A549 (cell line): Measurements from ENCODE around the gene USP2.

Source experiments
- CHD2 ChIP-seq: fragments of 150-350 bp; IDR thresholded peaks from 2 replicates; pipeline ENCODE4 v1.6.1; 2014; ENCODE audit warnings: low read length; ENCODE audit not compliant: partially characterized antibody
- EHMT2 ChIP-seq: fragments of 200-600 bp; sonication (generic); IDR thresholded peaks from 2 replicates; pipeline ENCODE4 v1.6.1; 2016; ENCODE audit warnings: antibody characterized with exemption, low read depth, mild to moderate bottlenecking, moderate library complexity
- EP300 ChIP-seq, 2 experiments: fragments of >200 bp; sonication (Bioruptor Twin); formaldehyde crosslinking; IDR thresholded peaks; 2 replicates in 1 of 2; 3 replicates in 1 of 2; pipeline ENCODE4 v1.6.1; 2016 to 2017
- FOSL2 ChIP-seq, 2 experiments: fragments of 450-650 bp in 1 of 2; fragments of >200 bp in 1 of 2; sonication (Bioruptor Twin) in 1 of 2; formaldehyde crosslinking; IDR thresholded peaks; 2 replicates each; pipeline versions ENCODE4 v1.5.0 to v1.6.1; 2016 to 2020; ENCODE audit warnings: mild to moderate bottlenecking in 1 of 2, moderate library complexity in 1 of 2
- JUN ChIP-seq, 2 experiments: fragments of >200 bp; sonication (Bioruptor Twin); formaldehyde crosslinking; IDR thresholded peaks; 2 replicates in 1 of 2; 3 replicates in 1 of 2; pipeline ENCODE4 v1.6.1; 2016 to 2017
- JUNB ChIP-seq: fragments of >200 bp; sonication (Bioruptor Twin); formaldehyde crosslinking; IDR thresholded peaks from 2 replicates; pipeline ENCODE4 v1.6.1; 2016
- KDM5A ChIP-seq: fragments of 200-600 bp; sonication (generic); IDR thresholded peaks from 2 replicates; pipeline ENCODE4 v1.6.1; 2016; ENCODE audit warnings: antibody characterized with exemption, mild to moderate bottlenecking
- MYC ChIP-seq: IDR thresholded peaks from 2 replicates; pipeline ENCODE4 v1.6.1; 2012; ENCODE audit warnings: mild to moderate bottlenecking, inconsistent platforms, low read length, improper control_type of control experiment, borderline replicate concordance
- POLR2A ChIP-seq: IDR thresholded peaks from 2 replicates; pipeline ENCODE4 v1.6.1; 2012; ENCODE audit warnings: mild to moderate bottlenecking, low read length
- RAD21 ChIP-seq, 2 experiments: fragments of >200 bp in 1 of 2; sonication (Bioruptor Twin) in 1 of 2; formaldehyde crosslinking in 1 of 2; IDR thresholded peaks in 1 of 2; conservative IDR thresholded peaks in 1 of 2; 2 replicates in 1 of 2; 3 replicates in 1 of 2; pipeline ENCODE4 v1.6.1; 2012 to 2018; ENCODE audit warnings: inconsistent platforms in 1 of 2
- SREBF2 ChIP-seq: fragments of 450-650 bp; IDR thresholded peaks from 2 replicates; pipeline ENCODE4 v1.6.1; 2014; ENCODE audit warnings: mild to moderate bottlenecking, moderate library complexity
- TF ChIP-seq, protein P1 (sequence below): fragments of >200 bp; sonication (Bioruptor Twin); formaldehyde crosslinking; IDR thresholded peaks from 3 replicates; pipeline ENCODE4 v1.5.1; 2016
- TF ChIP-seq, protein P2 (sequence below): fragments of 450-650 bp; IDR thresholded peaks from 2 replicates; pipeline ENCODE4 v1.6.1; 2014; ENCODE audit warnings: antibody characterized with exemption
- TF ChIP-seq, protein P3 (sequence below): fragments of 150-350 bp; IDR thresholded peaks from 2 replicates; pipeline ENCODE4 v1.6.1; 2014; ENCODE audit warnings: low read depth, mild to moderate bottlenecking, low read length

DNA sequence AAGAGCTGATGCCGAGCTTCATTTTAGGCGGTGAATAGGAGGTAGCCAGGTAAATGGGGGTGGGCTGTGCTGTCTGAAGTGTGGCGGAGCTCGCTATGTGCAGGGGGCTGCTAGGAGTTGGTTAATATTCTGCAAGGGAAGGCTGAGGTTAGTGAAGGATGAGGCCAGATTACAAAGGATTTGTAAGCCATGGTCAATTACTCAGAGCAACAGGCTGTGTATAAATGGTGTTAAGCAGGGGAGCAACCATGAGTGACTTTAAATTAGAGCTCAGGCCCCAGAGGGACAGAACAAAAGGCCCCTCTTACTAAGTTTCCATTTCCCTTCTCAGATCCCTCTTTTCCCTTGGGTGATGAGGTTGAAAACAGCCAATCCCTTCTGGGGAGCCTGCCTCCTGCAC lies 57.3 kb downstream of the USP2 start:
- TF ChIP-seq, protein P1, sequence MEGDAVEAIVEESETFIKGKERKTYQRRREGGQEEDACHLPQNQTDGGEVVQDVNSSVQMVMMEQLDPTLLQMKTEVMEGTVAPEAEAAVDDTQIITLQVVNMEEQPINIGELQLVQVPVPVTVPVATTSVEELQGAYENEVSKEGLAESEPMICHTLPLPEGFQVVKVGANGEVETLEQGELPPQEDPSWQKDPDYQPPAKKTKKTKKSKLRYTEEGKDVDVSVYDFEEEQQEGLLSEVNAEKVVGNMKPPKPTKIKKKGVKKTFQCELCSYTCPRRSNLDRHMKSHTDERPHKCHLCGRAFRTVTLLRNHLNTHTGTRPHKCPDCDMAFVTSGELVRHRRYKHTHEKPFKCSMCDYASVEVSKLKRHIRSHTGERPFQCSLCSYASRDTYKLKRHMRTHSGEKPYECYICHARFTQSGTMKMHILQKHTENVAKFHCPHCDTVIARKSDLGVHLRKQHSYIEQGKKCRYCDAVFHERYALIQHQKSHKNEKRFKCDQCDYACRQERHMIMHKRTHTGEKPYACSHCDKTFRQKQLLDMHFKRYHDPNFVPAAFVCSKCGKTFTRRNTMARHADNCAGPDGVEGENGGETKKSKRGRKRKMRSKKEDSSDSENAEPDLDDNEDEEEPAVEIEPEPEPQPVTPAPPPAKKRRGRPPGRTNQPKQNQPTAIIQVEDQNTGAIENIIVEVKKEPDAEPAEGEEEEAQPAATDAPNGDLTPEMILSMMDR: no peak
- TF ChIP-seq POLR2A (no peak), SREBF2 (no peak), EP300 (IDR thresholded peaks at IDR 0.05) (no peak), RAD21 (conservative IDR thresholded peaks at IDR 0.05 in 1 of 2, IDR thresholded peaks at IDR 0.05 in 1 of 2) (no peak), FOSL2 (IDR thresholded peaks at IDR 0.05) (no peak), FOSL2 (CRISPR knock-in tag; IDR thresholded peaks at IDR 0.05) (no peak), KDM5A (no peak), EHMT2 (no peak), CHD2 (no peak), JUNB (no peak), MYC (no peak), JUN (IDR thresholded peaks at IDR 0.05) (no peak)
- TF ChIP-seq, protein P2, sequence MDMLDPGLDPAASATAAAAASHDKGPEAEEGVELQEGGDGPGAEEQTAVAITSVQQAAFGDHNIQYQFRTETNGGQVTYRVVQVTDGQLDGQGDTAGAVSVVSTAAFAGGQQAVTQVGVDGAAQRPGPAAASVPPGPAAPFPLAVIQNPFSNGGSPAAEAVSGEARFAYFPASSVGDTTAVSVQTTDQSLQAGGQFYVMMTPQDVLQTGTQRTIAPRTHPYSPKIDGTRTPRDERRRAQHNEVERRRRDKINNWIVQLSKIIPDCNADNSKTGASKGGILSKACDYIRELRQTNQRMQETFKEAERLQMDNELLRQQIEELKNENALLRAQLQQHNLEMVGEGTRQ: no peak
- TF ChIP-seq, protein P3, sequence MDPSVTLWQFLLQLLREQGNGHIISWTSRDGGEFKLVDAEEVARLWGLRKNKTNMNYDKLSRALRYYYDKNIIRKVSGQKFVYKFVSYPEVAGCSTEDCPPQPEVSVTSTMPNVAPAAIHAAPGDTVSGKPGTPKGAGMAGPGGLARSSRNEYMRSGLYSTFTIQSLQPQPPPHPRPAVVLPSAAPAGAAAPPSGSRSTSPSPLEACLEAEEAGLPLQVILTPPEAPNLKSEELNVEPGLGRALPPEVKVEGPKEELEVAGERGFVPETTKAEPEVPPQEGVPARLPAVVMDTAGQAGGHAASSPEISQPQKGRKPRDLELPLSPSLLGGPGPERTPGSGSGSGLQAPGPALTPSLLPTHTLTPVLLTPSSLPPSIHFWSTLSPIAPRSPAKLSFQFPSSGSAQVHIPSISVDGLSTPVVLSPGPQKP: no peak
